ENCODE data around the gene PRSS53. TPM values are rescaled to one million over a fixed set of nuclear protein-coding genes. Genes with fewer than 3 reads are reported as not detected.

PRSS53 gene
- total RNA-seq, 1 donor from 2014 or later: 2.9 TPM

GRCh38 chr16:31077592-31078396 is 10.9 kb downstream of the PRSS53 start:
- DNase-seq: no peak

DNA sequence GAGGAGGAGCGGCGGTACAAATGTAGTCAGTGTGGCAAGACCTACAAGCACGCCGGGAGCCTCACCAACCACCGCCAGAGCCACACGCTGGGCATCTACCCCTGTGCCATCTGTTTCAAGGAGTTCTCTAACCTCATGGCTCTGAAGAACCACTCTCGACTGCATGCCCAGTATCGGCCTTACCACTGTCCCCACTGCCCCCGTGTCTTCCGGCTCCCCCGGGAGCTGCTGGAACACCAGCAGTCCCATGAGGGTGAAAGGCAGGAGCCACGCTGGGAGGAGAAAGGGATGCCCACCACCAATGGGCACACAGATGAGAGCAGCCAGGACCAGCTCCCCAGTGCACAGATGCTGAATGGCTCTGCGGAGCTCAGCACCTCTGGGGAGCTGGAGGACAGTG is 11.7 kb downstream of the PRSS53 start:
- DNase-seq: no peak

DNA sequence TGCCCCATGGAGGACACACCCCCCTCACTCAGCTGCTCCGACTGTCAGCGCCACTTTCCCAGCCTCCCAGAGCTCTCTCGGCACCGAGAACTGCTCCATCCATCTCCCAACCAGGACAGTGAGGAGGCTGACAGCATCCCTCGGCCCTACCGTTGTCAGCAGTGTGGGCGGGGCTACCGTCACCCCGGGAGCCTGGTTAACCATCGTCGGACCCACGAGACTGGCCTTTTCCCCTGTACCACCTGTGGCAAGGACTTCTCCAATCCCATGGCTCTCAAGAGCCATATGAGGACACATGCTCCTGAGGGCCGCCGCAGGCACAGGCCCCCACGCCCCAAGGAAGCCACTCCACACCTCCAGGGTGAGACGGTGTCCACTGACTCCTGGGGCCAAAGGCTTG is 12.4 kb downstream of the PRSS53 start:
- DNase-seq: no peak

DNA sequence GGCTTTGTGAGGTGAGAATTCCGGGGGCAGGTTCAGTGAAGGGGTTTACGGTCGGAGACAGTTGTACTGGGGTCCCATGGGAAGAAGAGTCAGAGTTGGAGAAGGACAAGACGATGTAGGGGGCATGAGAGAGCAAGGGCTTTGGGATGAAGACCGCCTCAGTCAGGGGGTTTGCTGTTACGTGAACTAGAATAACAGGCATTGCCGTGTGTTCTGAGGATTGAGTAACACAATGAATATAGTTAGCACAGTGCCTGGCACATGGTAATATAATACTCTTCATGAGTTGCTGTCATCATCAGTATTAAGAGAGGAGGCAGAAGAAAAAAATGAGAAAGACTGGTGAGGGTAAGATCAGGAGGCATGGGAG is 13.9 kb downstream of the PRSS53 start:
- no peak for DNase-seq

DNA sequence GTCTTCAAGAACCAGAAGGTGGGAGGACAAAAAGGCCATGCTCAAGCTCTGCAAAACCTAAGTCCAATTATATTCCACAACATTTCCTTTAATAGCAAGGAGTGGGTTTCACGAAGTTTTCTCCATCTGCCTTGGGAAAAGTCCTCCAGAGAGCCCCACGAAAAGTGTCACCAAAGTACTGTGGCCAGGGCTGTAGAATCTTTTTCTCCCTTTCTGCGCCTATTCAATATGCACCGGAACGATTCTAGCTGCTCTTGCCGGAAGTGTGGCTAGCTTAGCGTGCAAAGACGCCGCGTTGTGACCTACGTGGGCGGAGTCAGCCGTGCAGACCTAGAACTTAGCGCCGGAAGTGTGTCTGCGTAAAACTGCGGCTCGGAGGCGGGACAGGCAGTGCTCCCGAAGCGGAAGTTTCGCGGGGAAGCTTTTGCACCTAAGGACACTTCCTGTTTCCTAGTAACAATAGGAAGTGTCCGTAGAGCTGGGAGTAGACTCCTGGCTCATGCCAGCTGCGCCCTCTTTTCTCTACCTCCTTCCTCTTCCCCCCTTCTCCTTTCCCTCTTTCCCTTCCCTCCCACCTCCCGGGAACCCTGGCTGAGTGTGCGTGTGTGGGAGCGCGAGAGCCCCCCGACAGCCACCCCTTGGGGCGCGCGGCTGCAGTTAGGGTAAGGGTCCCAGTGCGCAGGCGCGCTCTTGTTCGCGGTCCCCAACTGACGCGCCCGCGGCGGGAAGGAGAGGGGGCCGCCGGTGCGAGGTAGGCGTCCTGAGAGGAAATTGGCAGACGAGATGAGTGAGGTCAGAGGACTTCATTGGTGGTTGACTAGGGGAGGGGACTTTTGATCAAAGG is 14.6 kb downstream of the PRSS53 start, which contains the start of the genes ZNF646 and ZNF668:
Gene ZNF646 (plus strand): TSS at position 453 of the 844 bp plus-strand sequence. CDS start 1,903 bp downstream, outside the sequence.
Gene ZNF668 (minus strand): TSS at position 271 of the 844 bp plus-strand sequence. CDS start 9,781 bp downstream, outside the sequence.
- peak; percentile 100 for DNase-seq

- DNase-seq: peak; percentile 97
Measured at GRCh38 chr16:31073142-31073969, 15.4 kb downstream of the PRSS53 start.

GRCh38 chr16:31072540-31073141 is 16.1 kb downstream of the PRSS53 start:
- DNase-seq: peak; percentile 51

DNA sequence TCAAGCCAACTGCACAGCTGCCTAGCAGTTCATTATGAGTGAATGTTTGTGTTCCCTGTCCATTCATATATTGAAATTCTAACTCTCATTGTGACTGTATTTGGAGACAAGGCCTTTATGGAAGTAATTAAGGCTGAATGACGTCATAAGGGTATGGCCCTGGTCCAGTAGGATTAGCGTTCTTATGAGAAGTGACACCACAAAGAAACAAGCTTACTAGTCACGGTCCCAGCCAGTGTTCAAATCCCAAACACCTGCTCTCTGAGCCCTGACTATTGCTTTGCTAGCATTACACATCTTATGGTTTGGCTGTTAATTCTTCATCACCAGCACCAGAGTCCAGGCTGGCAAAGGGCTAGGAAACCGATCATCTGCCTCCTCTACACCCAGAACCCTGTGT is 16.9 kb downstream of the PRSS53 start:
- peak; percentile 97 for DNase-seq

DNA sequence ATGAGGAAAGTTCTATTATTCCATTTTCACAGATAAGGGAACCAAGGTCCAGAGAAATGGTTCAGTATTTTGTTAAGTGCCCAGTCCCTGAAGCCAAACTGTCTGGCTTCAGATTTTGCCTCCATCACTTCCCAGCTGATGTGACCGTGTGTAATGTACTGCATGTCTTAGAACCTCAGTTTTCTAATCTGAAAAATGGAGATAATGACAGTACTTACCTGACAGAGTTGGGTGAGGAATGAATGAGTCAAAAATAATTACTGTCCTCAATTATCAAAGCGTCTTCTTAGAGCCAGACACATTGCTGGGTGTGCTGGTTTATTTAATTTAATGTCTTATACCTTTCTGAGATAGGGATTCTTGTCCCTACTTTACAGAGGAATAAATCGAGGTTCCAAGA is 21.4 kb downstream of the PRSS53 start:
- no peak for DNase-seq

- peak; percentile 97 for DNase-seq
Measured at GRCh38 chr16:31064882-31065461, 23.8 kb downstream of the PRSS53 start.

GRCh38 chr16:31063843-31064611 is 24.7 kb downstream of the PRSS53 start:
- no peak for DNase-seq

DNA sequence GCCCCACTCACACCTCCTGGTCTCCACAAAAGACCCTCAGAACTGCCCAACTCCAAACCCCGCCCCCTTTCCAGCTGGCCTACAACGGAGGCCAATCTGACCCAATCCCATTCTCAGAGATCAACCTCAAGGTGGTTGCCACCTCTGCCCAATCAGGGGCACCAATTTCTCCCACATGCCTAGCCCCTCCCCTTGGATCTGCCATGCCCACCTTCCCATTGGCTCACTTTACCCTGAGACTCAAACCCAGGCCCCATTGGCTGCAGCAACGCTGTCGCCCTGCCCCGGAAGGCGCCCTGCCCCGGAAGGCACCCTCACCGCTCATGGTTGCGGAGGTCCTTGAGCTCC is 25.3 kb downstream of the PRSS53 start:
- no peak for DNase-seq

GRCh38 chr16:31061813-31062440 is 26.8 kb downstream of the PRSS53 start:
- DNase-seq: no peak

GRCh38 chr16:31061126-31061812 is 27.5 kb downstream of the PRSS53 start:
- no peak for DNase-seq

DNA sequence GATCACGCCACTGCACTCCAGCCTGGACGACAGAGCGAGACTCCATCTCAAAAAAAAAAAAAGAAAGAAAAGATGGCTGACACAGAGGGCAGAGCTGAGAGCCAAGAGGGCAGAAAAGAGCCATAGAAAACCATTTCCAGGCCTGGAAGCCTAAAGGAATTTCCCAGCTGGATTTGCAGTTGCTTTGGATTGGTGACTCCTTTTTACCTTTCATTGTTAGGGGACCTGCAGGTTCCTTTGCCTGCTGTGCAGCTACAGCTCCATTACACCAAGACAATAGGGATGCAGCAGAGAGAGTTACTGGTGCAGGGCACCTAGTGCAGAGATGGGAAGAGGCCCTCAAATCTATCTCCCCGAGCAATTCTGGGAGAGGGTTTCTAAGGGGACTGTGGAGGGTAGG is 33.1 kb downstream of the PRSS53 start:
- no peak for DNase-seq

- no peak for DNase-seq
Measured at GRCh38 chr16:31052114-31052513, 36.6 kb downstream of the PRSS53 start.

- peak; percentile 69 for DNase-seq
Measured at GRCh38 chr16:31050280-31051030, 38.3 kb downstream of the PRSS53 start.

DNA sequence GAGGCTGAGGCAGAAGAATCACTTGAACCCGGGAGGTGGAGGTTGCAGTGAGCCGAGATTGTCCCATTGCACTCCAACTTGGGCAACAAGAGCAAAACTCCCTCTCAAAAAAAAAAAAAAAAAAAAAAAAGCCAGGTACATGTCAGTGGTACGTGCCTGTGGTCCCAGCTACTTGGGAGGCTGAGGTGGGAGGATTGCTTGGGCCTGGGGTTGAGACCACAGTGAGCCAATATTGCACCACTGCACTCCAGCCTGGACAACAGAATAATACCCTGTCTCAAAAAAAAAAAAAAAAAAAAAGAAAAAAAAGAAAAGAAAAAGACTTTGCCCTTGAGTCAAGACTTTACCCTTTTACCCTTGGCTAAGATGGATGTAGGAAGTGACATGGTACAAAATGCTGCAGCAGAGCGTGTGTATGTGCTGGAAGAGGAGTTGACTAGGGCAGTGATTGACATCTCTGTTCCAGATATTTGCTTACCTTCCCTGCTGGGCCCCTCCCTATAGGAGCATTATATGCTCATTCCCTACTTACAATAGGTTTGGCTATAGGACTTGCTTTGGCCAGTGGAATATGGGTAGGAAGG is 44.8 kb downstream of the PRSS53 start:
- no peak for DNase-seq

Measured in tongue (tissue), 2 donors.